Peyer's patch (tissue), 4 donors: ENCODE measurements around the gene ZC3H18. TPM values are rescaled to one million over a fixed set of nuclear protein-coding genes. Genes with fewer than 3 reads are reported as not detected.

Experiments
- DNase-seq, 3 donors: peaks; one replicate each; pipeline ENCODE4 v3.0.0-alpha.2; 2017 to 2019
- H3K27ac ChIP-seq, 4 donors: fragments of 200-600 bp; sonication (generic); one replicate each; pipeline ENCODE4 v1.5.1; 2016 to 2019
- H3K27me3 ChIP-seq, 2 donors: fragments of 200-600 bp; sonication (generic); one replicate each; pipeline ENCODE4 v1.5.1; 2019
- H3K36me3 ChIP-seq, 3 donors: fragments of 200-600 bp; sonication (generic); one replicate each; pipeline ENCODE4 v1.5.1; 2016 to 2019
- H3K4me1 ChIP-seq, 4 donors: fragments of 200-600 bp; sonication (generic); one replicate each; pipeline ENCODE4 v1.5.1; 2016 to 2019
- H3K4me3 ChIP-seq, 4 donors: fragments of 200-600 bp; sonication (generic); 1 replicate in 3 of 4; 2 replicates in 1 of 4; pipeline ENCODE4 v1.5.1; 2016 to 2019; ENCODE audit warnings: mild to moderate bottlenecking in 1 of 4
- H3K9me3 ChIP-seq, 4 donors: fragments of 200-600 bp; sonication (generic); one replicate each; pipeline ENCODE4 v1.5.1; 2016 to 2019; ENCODE audit warnings: mild to moderate bottlenecking in 1 of 4
- CTCF ChIP-seq, 6 experiments: fragments of 450-650 bp in 4 of 6; fragments of 200-600 bp in 2 of 6; sonication (generic) in 1 of 6; IDR thresholded peaks; one replicate each; pipeline ENCODE4 v1.5.1; 2017 to 2019; ENCODE audit warnings: antibody characterized with exemption in 6 of 6, mild to moderate bottlenecking in 3 of 6, moderate library complexity in 1 of 6
- POLR2A ChIP-seq, 2 donors: fragments of 450-650 bp; IDR thresholded peaks; one replicate each; pipeline ENCODE4 v1.5.1; 2017; ENCODE audit warnings: antibody characterized with exemption in 2 of 2, mild to moderate bottlenecking in 2 of 2, moderate library complexity in 2 of 2
- total RNA-seq, 4 donors: library from RNA; depleted of rRNA; stranded (reverse); fragments of >200 nt; gene quantifications; one replicate each; pipeline ENCODE4 v1.1.0, GENCODE V29; 2016

ZC3H18 gene
- total RNA-seq, 4 donors from 2014 or later, result 22.8 to 47.0 (median 32.9) TPM

- H3K36me3 ChIP-seq, result peaks cover 0 to 54% (median 0%) of the 10 kb centered on the region in 3 donors
- H3K4me3 ChIP-seq, result no peak overlapping the region
- no peak overlapping the region for H3K27ac ChIP-seq
- no peaks in the 10 kb centered on the region for H3K27me3 ChIP-seq
- no peak for TF ChIP-seq CTCF (IDR thresholded peaks at IDR 0.05)
- no peak for TF ChIP-seq POLR2A (IDR thresholded peaks at IDR 0.05)
- H3K9me3 ChIP-seq, result no peaks in the 10 kb centered on the region
- peaks cover 0 to 16% (median 5%) of the 10 kb centered on the region in 4 donors for H3K4me1 ChIP-seq
- no peak for DNase-seq
These were observed 5.0 kb downstream of the ZC3H18 start for GRCh38 chr16:88575251-88575650.

DNA sequence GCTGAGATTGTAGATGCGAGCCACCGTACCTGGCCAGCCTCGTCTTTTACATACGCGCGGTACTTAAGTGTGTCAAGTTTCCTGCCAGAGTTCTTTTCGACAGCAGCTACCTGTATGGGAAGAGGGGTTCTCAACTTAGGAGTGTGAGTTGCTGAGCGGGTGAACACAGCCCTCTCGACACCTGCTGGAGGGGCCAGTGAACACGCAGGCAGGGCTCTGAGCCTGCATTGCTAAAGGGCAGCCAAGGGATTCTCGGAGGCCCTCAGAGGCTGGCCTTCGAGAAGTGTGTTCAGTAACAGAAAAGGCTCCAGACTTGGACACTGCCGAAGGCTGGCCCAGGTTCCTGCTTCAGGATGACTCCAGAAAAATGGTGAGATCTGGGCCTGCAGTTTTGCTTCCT lies 6.1 kb downstream of the ZC3H18 start:
- TF ChIP-seq CTCF (IDR thresholded peaks at IDR 0.05) (no peak), POLR2A (IDR thresholded peaks at IDR 0.05) (no peak)
- H3K36me3 ChIP-seq, result peaks cover 0 to 60% (median 0%) of the 10 kb centered on the region in 3 donors

DNA sequence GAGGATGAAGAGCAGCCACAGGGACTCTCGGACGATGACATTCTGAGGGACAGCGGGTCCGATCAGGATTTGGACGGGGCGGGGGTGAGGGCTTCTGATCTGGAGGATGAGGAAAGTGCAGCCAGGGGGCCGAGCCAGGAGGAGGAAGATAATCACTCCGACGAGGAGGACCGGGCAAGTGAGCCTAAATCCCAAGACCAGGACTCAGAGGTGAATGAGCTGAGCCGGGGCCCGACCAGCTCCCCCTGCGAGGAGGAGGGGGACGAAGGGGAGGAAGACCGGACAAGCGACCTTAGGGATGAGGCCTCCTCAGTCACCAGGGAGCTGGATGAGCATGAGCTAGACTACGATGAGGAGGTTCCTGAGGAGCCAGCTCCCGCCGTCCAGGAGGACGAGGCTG lies 7.0 kb downstream of the ZC3H18 start:
- H3K4me3 ChIP-seq, result no peak overlapping the region
- no peaks in the 10 kb centered on the region for H3K27me3 ChIP-seq
- no peak for DNase-seq
- TF ChIP-seq CTCF (IDR thresholded peaks at IDR 0.05) (no peak), POLR2A (IDR thresholded peaks at IDR 0.05) (no peak)
- H3K36me3 ChIP-seq, result peaks cover 0 to 60% (median 0%) of the 10 kb centered on the region in 3 donors
- H3K27ac ChIP-seq, result no peak overlapping the region
- peaks cover 0 to 2% (median 0%) of the 10 kb centered on the region in 4 donors for H3K4me1 ChIP-seq
- no peaks in the 10 kb centered on the region for H3K9me3 ChIP-seq

More for the DNA sequence above, 6.1 kb downstream of the ZC3H18 start:
- Histone ChIP-seq H3K27me3 (no peaks in the 10 kb centered on the region), H3K27ac (no peak overlapping the region), H3K4me1 (peaks cover 0 to 11% (median 1%) of the 10 kb centered on the region in 4 donors), H3K9me3 (no peaks in the 10 kb centered on the region), H3K4me3 (no peak overlapping the region)
- DNase-seq, result no peak

DNA sequence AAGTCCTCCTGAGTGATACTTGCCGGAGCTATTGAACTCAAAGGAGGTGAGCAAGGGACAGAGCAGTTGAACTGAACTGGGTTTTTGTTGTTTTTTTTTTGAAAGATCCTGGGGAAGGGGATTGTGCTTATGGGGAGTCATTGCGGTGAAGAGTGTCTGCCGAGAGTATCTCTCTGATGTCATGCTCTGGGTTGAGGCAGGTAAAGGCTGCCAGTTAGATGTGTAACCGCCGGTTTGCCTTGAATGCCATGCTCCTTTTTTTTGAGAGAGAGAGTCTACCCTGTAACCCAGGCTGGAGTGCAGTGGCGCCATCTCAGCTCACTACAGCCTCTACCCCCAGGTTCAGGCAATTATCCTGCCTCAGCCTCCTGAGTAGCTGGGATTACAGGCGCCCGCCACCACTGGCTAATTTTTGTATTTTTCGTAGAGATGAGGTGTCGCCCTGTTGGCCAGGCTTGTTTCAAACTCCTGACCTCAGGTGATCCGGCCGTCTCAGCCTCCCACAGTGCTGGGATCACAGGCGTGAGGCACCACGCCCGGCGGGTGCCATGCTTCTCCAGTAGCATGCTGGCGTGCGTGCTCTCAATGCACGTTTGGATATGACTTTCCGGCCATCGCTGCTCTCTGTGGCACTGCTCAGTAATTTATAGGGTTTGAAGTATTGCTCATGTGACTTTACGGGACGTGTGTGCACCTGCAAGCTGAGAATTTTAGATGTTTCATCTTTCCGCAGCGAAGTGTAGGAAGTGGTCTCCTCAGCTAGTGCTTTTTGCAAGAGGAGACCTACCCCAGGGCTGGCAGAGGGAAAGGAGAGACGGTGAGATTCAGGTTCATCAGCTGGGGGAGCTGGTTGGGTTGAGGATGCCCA lies 8.5 kb downstream of the ZC3H18 start:
- H3K27me3 ChIP-seq, result no peaks in the 10 kb centered on the region
- H3K4me1 ChIP-seq, result no peaks in the 10 kb centered on the region
- H3K36me3 ChIP-seq, result peaks cover 0 to 62% (median 0%) of the 10 kb centered on the region in 3 donors
- H3K27ac ChIP-seq, result no peak overlapping the region
- TF ChIP-seq CTCF (IDR thresholded peaks at IDR 0.05) (no peak), POLR2A (IDR thresholded peaks at IDR 0.05) (no peak)
- H3K4me3 ChIP-seq, result no peak overlapping the region
- no peak for DNase-seq
- H3K9me3 ChIP-seq, result no peaks in the 10 kb centered on the region

GRCh38 chr16:88580371-88580770 lies 10.2 kb downstream of the ZC3H18 start:
- Histone ChIP-seq H3K27ac (no peak overlapping the region), H3K36me3 (peaks cover 0 to 60% (median 0%) of the 10 kb centered on the region in 3 donors), H3K9me3 (no peaks in the 10 kb centered on the region), H3K27me3 (no peaks in the 10 kb centered on the region), H3K4me1 (no peaks in the 10 kb centered on the region), H3K4me3 (no peak overlapping the region)
- DNase-seq, result no peak
- no peak for TF ChIP-seq POLR2A (IDR thresholded peaks at IDR 0.05)
- TF ChIP-seq CTCF (IDR thresholded peaks at IDR 0.05), result no peak
